ENCODE data around the gene USH1C.

GRCh38 chr11:17506942-17507341, 37.3 kb downstream of the USH1C start:
- TF ChIP-seq POLR2A (IDR thresholded peaks at IDR 0.05; ENCODE audit: low read depth, low read length) (no peak), POLR2AphosphoS5 (IDR thresholded peaks at IDR 0.05; ENCODE audit: low read depth, low read length) (no peak)
